Amniotic epithelial cell (primary cell): ENCODE results near the gene KCNAB2.

Experiments
- DNase-seq: peaks from one replicate; pipeline ENCODE4 v3.0.0-alpha.2; 2010; ENCODE audit warnings: low read depth

Gene KCNAB2

GRCh38 chr1:6030547-6031261 lies 15.0 kb upstream of the KCNAB2 start:
- DNase-seq: no peak

- DNase-seq: no peak
Measured at GRCh38 chr1:6033124-6033523, 12.6 kb upstream of the KCNAB2 start.

- DNase-seq: no peak
Measured at GRCh38 chr1:6033986-6034749, 11.5 kb upstream of the KCNAB2 start.

GRCh38 chr1:6034750-6035096 lies 11.0 kb upstream of the KCNAB2 start:
- no peak for DNase-seq

- no peak for DNase-seq
Measured at GRCh38 chr1:6035303-6035702, 10.4 kb upstream of the KCNAB2 start.

GRCh38 chr1:6035719-6036118 lies 10.0 kb upstream of the KCNAB2 start:
- no peak for DNase-seq

- DNase-seq: no peak
Measured at GRCh38 chr1:6037338-6037762, 8.3 kb upstream of the KCNAB2 start.

GRCh38 chr1:6038603-6039002 lies 7.1 kb upstream of the KCNAB2 start:
- DNase-seq: no peak

- DNase-seq: no peak
Measured at GRCh38 chr1:6039031-6039430, 6.7 kb upstream of the KCNAB2 start.

GRCh38 chr1:6040444-6040843 lies 5.2 kb upstream of the KCNAB2 start:
- no peak for DNase-seq

GRCh38 chr1:6040861-6041415 lies 4.8 kb upstream of the KCNAB2 start:
- no peak for DNase-seq

- DNase-seq: no peak
Measured at GRCh38 chr1:6041432-6042062, 4.1 kb upstream of the KCNAB2 start.

- DNase-seq: no peak
Measured at GRCh38 chr1:6043561-6043960, 2.1 kb upstream of the KCNAB2 start.

- DNase-seq: no peak
Measured at GRCh38 chr1:6044481-6045109, 1.1 kb upstream of the KCNAB2 start.

- no peak for DNase-seq
Measured at GRCh38 chr1:6045110-6045502, 582 bp upstream of the KCNAB2 start.

GRCh38 chr1:6046279-6046678 lies 591 bp downstream of the KCNAB2 start:
- DNase-seq: no peak

GRCh38 chr1:6048179-6048867 lies 2.6 kb downstream of the KCNAB2 start:
- no peak for DNase-seq

- no peak for DNase-seq
Measured at GRCh38 chr1:6049419-6049818, 3.7 kb downstream of the KCNAB2 start.

GRCh38 chr1:6051423-6051822 lies 5.7 kb downstream of the KCNAB2 start:
- no peak for DNase-seq

GRCh38 chr1:6052543-6053205 lies 7.0 kb downstream of the KCNAB2 start:
- DNase-seq: peak; percentile 61

GRCh38 chr1:6053206-6053546 lies 7.5 kb downstream of the KCNAB2 start:
- no peak for DNase-seq
